GM18517 (cell line): ENCODE measurements around the gene FGA.
"Not testable (repeated sequence)": the region's sequence is repeated elsewhere in the genome, so short reads cannot be mapped to it uniquely, and the experiment has no call there.

Experiments used
- ATAC-seq: cut with Tn5 transposase; IDR thresholded peaks from one replicate; pipeline ENCODE4 v1.9.1; 2021; ENCODE audit warnings: mild to moderate bottlenecking, moderate library complexity; ENCODE audit not compliant: unreplicated experiment

FGA gene

DNA sequence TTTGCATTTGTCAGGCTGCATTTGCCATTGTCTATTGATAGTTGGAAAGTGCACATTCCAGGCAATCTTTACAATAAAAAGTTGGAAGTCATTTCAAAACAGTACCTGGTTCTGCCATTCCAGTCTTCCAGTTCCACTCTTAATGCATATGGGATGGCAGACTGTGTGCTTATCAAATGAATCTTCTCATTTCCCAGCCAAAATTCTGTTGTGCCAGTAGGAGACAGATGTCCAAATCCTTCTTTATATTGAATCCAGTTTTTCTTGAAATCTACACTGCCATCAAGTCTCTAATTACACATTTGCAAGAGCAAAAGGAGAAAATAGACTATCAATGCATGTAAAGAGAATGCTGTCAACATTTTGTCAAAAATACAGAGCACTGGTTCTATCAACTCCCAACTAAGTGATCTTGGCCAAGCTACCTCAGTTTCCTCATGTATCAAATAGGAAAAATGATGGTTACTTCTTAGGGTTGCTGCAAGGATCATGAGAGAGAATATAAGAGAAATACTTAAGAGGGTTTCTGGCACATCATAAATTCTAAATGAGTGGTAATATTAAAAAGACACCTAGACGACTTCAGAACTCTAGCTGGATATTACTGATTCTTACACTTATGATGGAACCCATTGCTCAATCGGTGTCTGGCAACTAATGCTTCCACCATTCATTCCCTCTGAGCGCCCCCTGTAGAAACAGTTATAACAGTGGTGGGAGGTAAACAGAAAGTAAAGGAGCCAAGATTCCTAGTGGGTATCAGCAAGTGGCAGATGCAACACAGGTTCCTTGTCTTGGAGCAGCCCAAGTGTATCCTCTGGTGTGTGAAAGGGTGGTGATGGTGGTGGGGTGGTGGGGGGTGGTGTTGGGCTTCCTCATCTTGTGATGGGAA, 18.1 kb upstream of the FGA start:
- no peak for ATAC-seq

- ATAC-seq, result no peak
These were observed 16.5 kb upstream of the FGA start for GRCh38 chr4:154606728-154607723.

- no peak for ATAC-seq
These were observed 14.2 kb upstream of the FGA start for GRCh38 chr4:154604696-154605200.

DNA sequence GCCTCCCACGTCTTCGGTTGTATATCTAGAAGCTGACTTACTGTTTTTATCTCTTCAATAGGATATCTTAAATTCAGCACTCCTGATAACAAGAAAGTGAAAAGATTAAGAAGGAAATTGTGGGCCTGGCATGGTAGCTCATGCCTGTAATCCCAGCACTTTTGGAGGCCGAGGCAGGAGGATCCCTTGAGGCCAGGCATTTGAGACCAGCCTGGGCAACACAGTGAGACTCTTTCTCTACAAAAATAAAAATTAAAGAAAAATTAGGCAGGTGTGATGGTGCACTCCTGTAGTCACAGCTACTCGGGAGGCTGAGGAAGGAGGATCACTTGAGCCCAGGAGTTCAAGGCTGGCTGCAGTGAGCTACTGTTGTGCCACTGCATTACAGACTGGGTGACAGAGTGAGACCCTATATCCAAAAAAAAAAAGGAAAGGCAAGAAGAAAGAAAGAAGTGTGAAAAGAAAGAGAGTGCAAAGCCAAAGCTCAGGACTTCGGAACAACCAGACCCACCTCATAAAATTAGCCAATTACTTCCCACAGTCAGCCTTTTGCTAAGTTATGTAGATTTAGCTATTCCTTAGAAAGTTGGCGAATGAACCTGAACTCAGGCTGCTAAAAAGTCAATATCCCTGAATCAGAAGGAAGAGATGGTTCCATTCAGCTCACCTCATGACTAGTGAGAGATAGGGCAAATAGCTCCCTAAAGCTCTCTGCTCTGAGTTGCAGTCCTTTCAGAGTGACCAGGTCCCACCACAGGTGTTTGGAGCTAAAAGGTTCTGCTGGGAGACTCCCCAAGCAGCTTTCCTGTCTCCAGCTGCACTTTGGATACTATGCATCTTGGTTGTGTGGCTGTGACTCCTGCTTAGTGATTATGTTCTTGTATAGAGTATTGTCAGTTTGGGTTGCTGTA, 12.7 kb upstream of the FGA start:
- no peak for ATAC-seq

GRCh38 chr4:154602404-154603020, 12.0 kb upstream of the FGA start:
- ATAC-seq, result no peak

- no peak for ATAC-seq
These were observed 7.5 kb upstream of the FGA start for GRCh38 chr4:154597798-154598774.

GRCh38 chr4:154597281-154597680, 6.7 kb upstream of the FGA start:
- ATAC-seq, result not testable (repeated sequence)

- no peak for ATAC-seq
These were observed 5.3 kb upstream of the FGA start for GRCh38 chr4:154595807-154596206.

DNA sequence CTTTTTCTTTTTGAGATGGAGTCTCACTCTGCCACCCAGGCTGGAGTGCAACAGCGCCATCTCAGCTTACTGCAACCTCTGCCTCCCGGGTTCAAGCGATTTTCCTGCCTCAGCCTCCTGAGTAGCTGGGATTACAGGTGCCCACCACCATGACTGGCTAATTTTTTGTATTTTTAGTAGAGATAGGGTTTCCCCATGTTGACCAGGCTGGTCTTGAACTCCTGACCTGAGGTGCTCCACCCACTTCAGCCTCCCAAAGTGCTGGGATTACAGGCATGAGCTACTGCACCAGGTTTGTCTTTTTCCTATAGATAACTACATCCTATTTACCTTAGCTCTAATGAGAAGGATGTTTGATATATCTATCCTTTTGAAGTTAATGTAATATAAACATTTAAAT, 3.8 kb upstream of the FGA start:
- ATAC-seq, result not testable (repeated sequence)

GRCh38 chr4:154593868-154594267, 3.3 kb upstream of the FGA start:
- ATAC-seq, result no peak

DNA sequence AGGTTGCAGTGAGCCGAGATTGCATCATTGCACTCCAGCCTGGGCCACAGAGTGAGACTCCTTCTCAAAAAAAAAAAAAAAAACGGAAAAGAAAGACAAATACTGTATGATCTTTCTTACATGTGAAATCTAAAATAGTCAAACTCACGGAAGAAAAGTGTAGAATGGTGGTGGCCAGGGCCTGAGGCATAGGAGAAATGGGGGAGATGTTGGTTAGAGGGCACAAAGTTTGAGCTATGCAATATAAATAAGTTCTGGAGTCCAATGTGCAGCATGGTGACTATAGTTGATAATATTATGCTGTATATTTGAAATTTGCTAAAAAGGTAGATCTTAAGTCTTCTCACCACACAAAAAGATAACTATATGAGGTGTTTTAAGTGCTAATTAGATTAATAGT, 1.3 kb upstream of the FGA start:
- no peak for ATAC-seq

- ATAC-seq, result no peak
These were observed 995 bp downstream of the FGA start for GRCh38 chr4:154589296-154590197.

DNA sequence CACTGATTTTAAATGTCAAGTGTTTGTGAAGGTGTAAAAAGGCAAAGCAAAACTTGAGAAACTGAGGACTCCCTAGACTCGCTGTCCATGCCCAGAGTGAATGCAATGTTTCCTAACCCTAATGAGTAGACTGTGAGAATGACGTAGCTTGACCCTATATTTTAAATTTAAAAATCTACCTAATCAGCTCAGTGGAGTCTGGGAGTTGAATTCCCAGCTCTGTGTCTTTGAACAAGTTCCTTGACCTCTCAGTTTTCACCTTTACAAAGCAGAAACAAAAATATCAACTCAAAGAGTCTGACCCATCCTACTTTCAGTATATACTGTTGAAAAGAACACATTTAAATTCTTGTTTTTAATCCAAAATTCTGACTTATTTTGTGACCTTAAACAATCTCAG, 2.3 kb downstream of the FGA start:
- no peak for ATAC-seq

DNA sequence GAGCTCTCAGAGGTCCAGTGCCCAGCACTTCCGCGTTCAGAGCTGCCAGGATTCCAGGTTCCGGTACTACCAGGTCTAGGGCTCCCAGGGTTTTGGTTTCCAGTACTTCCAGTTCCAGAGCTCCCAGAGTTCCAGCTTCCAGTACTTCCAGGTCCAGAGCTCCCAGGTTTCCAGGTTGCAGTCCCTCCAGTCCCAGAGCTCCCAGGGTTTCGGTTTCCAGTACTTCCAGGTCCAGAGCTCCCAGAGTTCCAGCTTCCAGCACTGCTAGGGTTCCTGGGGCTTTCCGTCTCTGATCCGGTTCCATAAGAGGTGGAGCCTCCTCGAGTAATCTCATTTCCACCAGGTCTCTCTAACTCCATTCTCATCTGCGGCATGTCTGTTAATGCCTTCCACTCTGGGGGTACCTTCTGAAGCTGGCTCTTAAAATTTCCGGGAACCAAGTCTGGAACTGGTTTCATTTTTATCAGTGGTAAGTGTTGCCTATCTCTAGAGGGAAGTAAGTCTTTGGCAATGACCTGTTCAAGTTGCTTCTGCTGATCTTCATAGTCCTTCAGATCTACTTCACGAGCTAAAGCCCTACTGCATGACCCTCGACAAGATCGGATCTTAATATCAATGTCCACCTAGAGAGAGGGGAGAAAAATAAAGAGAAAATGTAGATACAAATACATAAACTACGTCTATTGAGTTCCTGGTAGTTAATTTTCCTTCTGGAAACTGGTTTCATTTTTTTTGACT, 4.1 kb downstream of the FGA start:
- no peak for ATAC-seq

- ATAC-seq, result no peak
These were observed 5.0 kb downstream of the FGA start for GRCh38 chr4:154585369-154586018.

GRCh38 chr4:154584259-154584658, 6.3 kb downstream of the FGA start:
- ATAC-seq, result no peak

DNA sequence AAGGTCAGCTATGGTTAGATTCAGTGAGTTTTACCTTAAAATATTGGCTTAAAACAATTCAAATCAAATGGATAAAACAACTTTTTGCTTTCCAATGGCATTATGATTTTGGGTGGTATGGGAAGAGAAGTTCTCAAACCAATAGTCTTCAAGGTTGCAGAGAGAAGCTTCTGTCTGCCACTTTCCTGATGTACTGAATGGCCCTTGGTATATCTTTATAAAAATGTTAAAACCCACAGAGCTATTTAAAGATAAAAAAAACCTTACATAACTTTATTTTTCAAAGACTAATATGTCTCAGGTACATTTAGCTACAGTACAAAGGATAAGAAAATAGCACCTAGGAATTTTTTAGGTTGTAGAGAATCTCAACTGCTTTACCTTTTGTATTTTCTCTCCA, 6.9 kb downstream of the FGA start:
- no peak for ATAC-seq
